AG04450 (cell line): ENCODE results near the gene NEMP2. TPM values are rescaled to one million over a fixed set of nuclear protein-coding genes. Genes with fewer than 3 reads are reported as not detected.

Source experiments
- CTCF ChIA-PET: fragments of 300-600, 350-600 bp; formaldehyde crosslinking; extraction: SDS; loops from one replicate; lab custom pipeline; 2022; ENCODE audit warnings: antibody characterized with exemption, inconsistent platforms; lab: Charles Lee
- POLR2A ChIA-PET: fragments of 350-600 bp; formaldehyde crosslinking; extraction: SDS; loops from one replicate; lab custom pipeline; 2021; ENCODE audit warnings: antibody characterized with exemption, inconsistent platforms; lab: Yijun Ruan, JAX
- DNase-seq: peaks from one replicate; pipeline ENCODE4 v3.0.0-alpha.2; 2011; ENCODE audit warnings: low read depth, low spot score
- H3K27ac ChIP-seq: one replicate; pipeline ENCODE4 v1.5.1; 2012; ENCODE audit warnings: low read depth, low read length, control low read depth
- H3K27me3 ChIP-seq: one replicate; pipeline ENCODE4 v1.6.0; 2012; ENCODE audit warnings: low read length; ENCODE audit not compliant: control insufficient read depth, insufficient read depth
- H3K4me3 ChIP-seq: 2 replicates; pipeline ENCODE4 v1.5.1; 2011; ENCODE audit warnings: mild to moderate bottlenecking, low read depth, low read length, control low read depth
- H3K9me3 ChIP-seq: 2 replicates; pipeline ENCODE4 v1.5.1; 2012; ENCODE audit warnings: low read length; ENCODE audit not compliant: control insufficient read depth, insufficient read depth
- CTCF ChIP-seq: IDR thresholded peaks from 2 replicates; pipeline ENCODE4 v1.5.1; 2011; ENCODE audit warnings: low read depth, low read length, control low read depth, inconsistent platforms
- polyA plus RNA-seq: library from polyadenylated mRNA; depleted of rRNA; stranded (reverse); fragments of >200 nt; gene quantifications from 2 replicates; pipeline ENCODE4 v1.2.3, GENCODE V29; 2011

NEMP2 gene
- polyA plus RNA-seq, 1 experiment = 7.3 TPM

- Histone ChIP-seq H3K9me3 (no peaks in the 10 kb centered on the region), H3K4me3 (no peak overlapping the region), H3K27me3 (no peaks in the 10 kb centered on the region), H3K27ac (no peak overlapping the region)
- POLR2A ChIA-PET = no interaction called here
- no peak for TF ChIP-seq CTCF
- no peak for DNase-seq
- CTCF ChIA-PET = interaction anchor here (1.6 kb wide), 1 partner anchor 64 kb away, joined by 5 read pairs; no protein-coding TSS in a partner anchor
Observed at GRCh38 chr2:190575263-190575662, 40.7 kb upstream of the NEMP2 start.

GRCh38 chr2:190574169-190574568 lies 39.6 kb upstream of the NEMP2 start:
- no peak for TF ChIP-seq CTCF
- no peaks in the 10 kb centered on the region for H3K9me3 ChIP-seq
- ChIA-PET POLR2A (interaction anchor here (1.0 kb wide), 1 partner anchor 45 kb away, joined by 4 read pairs; no protein-coding TSS in a partner anchor), CTCF (interaction anchor here (0.7 kb wide), 1 partner anchor 13 kb away, joined by 7 read pairs; no protein-coding TSS in a partner anchor)
- DNase-seq = no peak
- H3K4me3 ChIP-seq = no peak overlapping the region
- no peaks in the 10 kb centered on the region for H3K27me3 ChIP-seq
- H3K27ac ChIP-seq = no peak overlapping the region

GRCh38 chr2:190572246-190572645 lies 37.7 kb upstream of the NEMP2 start:
- Histone ChIP-seq H3K27ac (no peak overlapping the region), H3K27me3 (no peaks in the 10 kb centered on the region), H3K4me3 (no peak overlapping the region), H3K9me3 (no peaks in the 10 kb centered on the region)
- DNase-seq = no peak
- ChIA-PET CTCF (no interaction called here), POLR2A (no interaction called here)
- no peak for TF ChIP-seq CTCF

GRCh38 chr2:190571686-190572085 lies 37.2 kb upstream of the NEMP2 start:
- Histone ChIP-seq H3K4me3 (no peak overlapping the region), H3K27ac (no peak overlapping the region), H3K27me3 (no peaks in the 10 kb centered on the region), H3K9me3 (no peaks in the 10 kb centered on the region)
- no peak for TF ChIP-seq CTCF
- DNase-seq = no peak
- POLR2A ChIA-PET = no interaction called here
- CTCF ChIA-PET = no interaction called here

GRCh38 chr2:190570871-190571270 lies 36.3 kb upstream of the NEMP2 start:
- no peak for DNase-seq
- H3K27ac ChIP-seq = no peak overlapping the region
- ChIA-PET POLR2A (no interaction called here), CTCF (no interaction called here)
- TF ChIP-seq CTCF = no peak
- no peaks in the 10 kb centered on the region for H3K27me3 ChIP-seq
- H3K9me3 ChIP-seq = no peaks in the 10 kb centered on the region
- H3K4me3 ChIP-seq = no peak overlapping the region
